A204.1 (cell line): ENCODE results near the gene COMMD3.

Source experiments
- FAIRE-seq: peaks from 2 replicates; lab custom pipeline; 2012; peaks lifted over from hg19 to GRCh38; lab: Jason Lieb, UNC

The COMMD3 gene

DNA sequence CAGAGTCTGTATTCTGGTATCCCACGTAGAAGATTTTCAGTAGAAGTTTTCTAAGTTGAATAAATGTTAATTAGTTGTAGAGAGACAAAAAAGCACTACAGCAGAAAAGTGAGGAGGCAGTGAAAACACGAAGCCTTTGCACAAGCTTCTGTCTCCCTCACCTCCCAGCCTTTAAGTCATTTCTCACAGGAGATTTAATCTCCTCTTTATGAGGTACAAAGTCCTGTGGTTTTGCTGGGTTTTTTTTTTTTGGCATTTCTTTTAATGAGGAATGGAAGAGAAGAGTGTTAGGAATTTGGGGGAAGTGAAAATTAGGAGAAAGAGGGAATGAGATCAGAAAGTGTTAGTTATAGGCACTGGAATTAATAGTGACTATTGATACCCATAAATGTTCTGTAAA is 50.6 kb downstream of the COMMD3 start:
- FAIRE-seq = no peak

DNA sequence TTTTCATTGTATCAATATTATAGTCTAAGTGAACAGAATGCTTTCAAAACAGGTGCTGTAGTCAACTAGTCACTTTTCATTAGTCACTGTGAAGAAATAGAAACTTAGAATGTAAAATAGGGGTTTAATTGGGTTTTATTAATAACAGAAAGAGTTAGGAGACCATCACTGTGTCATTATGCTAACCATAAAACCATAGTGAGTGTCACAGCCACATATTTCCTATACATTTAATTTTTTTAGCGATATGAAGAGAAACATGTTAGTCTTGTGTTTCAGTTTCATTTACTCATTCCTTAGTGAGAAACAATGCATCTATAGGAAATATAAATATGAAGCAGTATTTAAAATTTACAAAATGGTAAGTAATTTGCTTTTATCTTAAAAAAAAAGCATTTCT is 51.3 kb downstream of the COMMD3 start:
- no peak for FAIRE-seq

DNA sequence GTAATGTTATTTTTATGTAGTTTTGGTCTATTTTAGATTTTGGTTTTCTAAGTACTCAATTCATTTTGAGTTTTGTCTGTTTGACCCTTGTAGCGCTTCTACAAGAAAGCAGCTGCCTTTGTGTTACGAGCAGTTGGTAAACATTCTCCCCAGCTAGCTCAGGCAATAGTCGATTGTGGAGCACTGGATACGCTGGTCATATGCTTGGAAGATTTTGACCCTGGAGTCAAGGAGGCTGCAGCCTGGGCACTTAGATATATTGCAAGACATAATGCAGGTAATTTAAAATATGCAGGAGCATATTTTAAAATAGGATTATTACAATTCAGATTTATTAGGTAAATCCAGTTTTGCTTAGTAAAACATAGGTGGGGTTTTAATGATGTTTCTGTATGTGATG is 52.2 kb downstream of the COMMD3 start:
- FAIRE-seq = no peak

DNA sequence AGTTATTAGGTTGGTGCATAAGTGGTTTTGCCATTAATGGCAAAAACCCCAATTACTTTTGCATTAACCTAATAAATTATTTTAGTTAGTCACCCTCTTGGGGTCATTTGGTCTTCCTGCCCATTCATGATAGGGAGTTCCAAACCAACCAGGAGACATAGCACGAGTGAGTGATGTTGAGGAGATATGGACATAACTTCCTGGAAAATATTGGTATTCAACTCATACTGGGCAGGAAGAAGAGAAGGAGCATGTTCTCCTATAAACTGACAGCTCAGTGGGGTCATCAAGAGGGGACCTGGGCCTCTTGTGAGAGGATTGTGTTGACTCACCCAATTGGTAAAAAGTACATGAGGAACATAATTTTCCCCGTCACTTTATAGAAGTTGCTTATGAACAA is 52.8 kb downstream of the COMMD3 start:
- FAIRE-seq = no peak

DNA sequence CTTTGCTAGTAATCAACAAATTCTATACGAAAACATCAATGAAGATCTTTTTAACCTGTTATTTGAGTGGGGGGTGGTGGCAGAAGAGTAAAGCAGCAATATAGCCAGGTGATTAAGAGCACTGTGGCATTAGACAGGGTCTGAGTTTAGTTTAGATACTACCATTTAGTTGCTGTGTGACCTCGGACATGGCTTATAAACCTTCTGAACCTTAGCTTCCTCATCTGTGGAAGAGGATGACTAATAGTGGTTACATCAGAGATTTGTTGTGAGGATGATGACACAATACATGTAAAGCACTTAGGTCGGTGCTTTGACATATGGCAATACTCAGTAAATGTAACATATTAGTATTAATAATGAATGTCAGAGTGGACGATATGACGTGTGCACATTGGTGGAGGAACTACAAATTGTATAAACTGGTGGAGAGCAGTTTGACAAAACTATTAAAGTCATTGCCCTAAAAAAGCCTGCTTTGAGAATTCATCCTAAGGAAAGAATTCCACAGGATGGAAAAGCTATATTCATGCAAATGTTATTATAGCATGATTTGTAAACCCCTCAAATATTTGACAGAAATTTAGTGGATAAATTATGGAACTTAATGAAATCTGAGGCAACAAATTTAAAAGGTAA is 53.4 kb downstream of the COMMD3 start:
- no peak for FAIRE-seq
